K562 (cell line): ENCODE measurements around the gene SBF1. TPM values are rescaled to one million over a fixed set of nuclear protein-coding genes. Genes with fewer than 3 reads are reported as not detected.

Experiments
- ATAC-seq: fragments of 200-7000 bp; cut with Tn5 transposase; 3 replicates; pipeline ENCODE4 v1.9.1; 2020; ENCODE audit warnings: moderate library complexity
- BruUV-seq: library from RNA; stranded (reverse); fragments of 400-500 nt; replicated peaks from 2 replicates; lab custom pipeline; 2021; lab: Mats Ljungman, UMichigan
- CTCF ChIA-PET: fragments of 300-600 bp; formaldehyde crosslinking; extraction: SDS; loops from one replicate; lab custom pipeline; 2021; ENCODE audit warnings: low intra/inter-chr PET ratio; lab: Yijun Ruan, JAX
- POLR2A ChIA-PET: fragments of 300-600, 350-650 bp; sonication (Branson Sonifier 250); formaldehyde crosslinking; extraction: SDS; loops from one replicate; lab custom pipeline; 2021; ENCODE audit warnings: antibody characterized with exemption, inconsistent platforms; lab: Yijun Ruan, JAX
- DNase-seq, 4 experiments: peaks; one replicate each; pipeline versions ENCODE4 v3.0.0 to v3.0.0-alpha.2; 2011 to 2018; ENCODE audit warnings: low spot score in 3 of 4, mixed read lengths in 3 of 4; ENCODE audit errors: extremely low read depth in 1 of 4
- FAIRE-seq: peaks from 2 replicates; lab custom pipeline; 2011; peaks lifted over from hg19 to GRCh38; lab: Jason Lieb, UNC
- H2AFZ ChIP-seq: 2 replicates; pipeline ENCODE4 v1.6.0; 2011; ENCODE audit warnings: low read depth, low read length, control low read depth, inconsistent platforms
- H3K27ac ChIP-seq: fragments of 200-600 bp; 3 replicates; pipeline ENCODE4 v1.8.0; 2011; ENCODE audit warnings: low read depth, mild to moderate bottlenecking, control low read depth, inconsistent platforms, low read length, moderate library complexity, mixed read lengths; ENCODE audit errors: extremely low read depth
- H3K27me3 ChIP-seq, 2 experiments: fragments of 300-600 bp in 1 of 2; 2 replicates in 1 of 2; 3 replicates in 1 of 2; pipeline versions ENCODE4 v1.6.0 to v1.8.0; 2011; ENCODE audit warnings: inconsistent platforms in 2 of 2, low read length in 2 of 2, mild to moderate bottlenecking in 1 of 2, mixed read lengths in 1 of 2, moderate library complexity in 1 of 2; ENCODE audit not compliant: control insufficient read depth in 2 of 2, insufficient read depth in 2 of 2
- H3K36me3 ChIP-seq: fragments of 300-600 bp; 3 replicates; pipeline ENCODE4 v1.8.0; 2011; ENCODE audit warnings: mild to moderate bottlenecking, low read length, inconsistent platforms; ENCODE audit not compliant: control insufficient read depth, insufficient read depth
- H3K4me1 ChIP-seq, 2 experiments: fragments of 200-600 bp in 1 of 2; replicated peaks in 1 of 2; 2 replicates in 1 of 2; 3 replicates in 1 of 2; pipeline versions ENCODE4 v1.5.1 to v1.8.0; 2011; ENCODE audit warnings: inconsistent platforms in 2 of 2, low read length in 2 of 2, mild to moderate bottlenecking in 1 of 2, mixed read lengths in 1 of 2, moderate library complexity in 1 of 2; ENCODE audit not compliant: control insufficient read depth in 2 of 2, insufficient read depth in 2 of 2
- H3K4me2 ChIP-seq: 2 replicates; pipeline ENCODE4 v1.6.1; 2011; ENCODE audit warnings: low read length, control low read depth, inconsistent platforms, mixed read lengths; ENCODE audit not compliant: insufficient read depth
- H3K4me3 ChIP-seq: fragments of 200-600 bp; sonication (generic), shearing (Covaris generic); 2 replicates; pipeline ENCODE4 v1.5.1; 2016; ENCODE audit warnings: control low read depth, inconsistent platforms
- H3K79me2 ChIP-seq: fragments of 200-600 bp; 3 replicates; pipeline ENCODE4 v1.8.0; 2011; ENCODE audit warnings: low read length, inconsistent platforms; ENCODE audit not compliant: control insufficient read depth, insufficient read depth
- H3K9ac ChIP-seq, 2 experiments: 2 replicates each; pipeline versions ENCODE4 v1.6.0 to v1.6.1; 2011; ENCODE audit warnings: low read depth in 2 of 2, low read length in 2 of 2, control low read depth in 1 of 2, inconsistent platforms in 1 of 2, mild to moderate bottlenecking in 1 of 2, mixed read lengths in 1 of 2; ENCODE audit not compliant: insufficient read depth in 1 of 2
- H3K9me1 ChIP-seq: one replicate; pipeline ENCODE4 v1.6.0; 2011; ENCODE audit warnings: inconsistent platforms, mild to moderate bottlenecking, low read length, moderate library complexity; ENCODE audit not compliant: control insufficient read depth, insufficient read depth
- H3K9me3 ChIP-seq: replicated peaks from 2 replicates; pipeline ENCODE4 v1.5.1; 2011; ENCODE audit warnings: low read depth, low read length, inconsistent platforms; ENCODE audit not compliant: control insufficient read depth, insufficient read depth
- H4K20me1 ChIP-seq: replicated peaks from 2 replicates; pipeline ENCODE4 v1.6.1; 2011; ENCODE audit warnings: low read length, inconsistent platforms, mixed read lengths; ENCODE audit not compliant: control insufficient read depth, insufficient read depth
- ESRRA ChIP-seq: fragments of 450-650 bp; IDR thresholded peaks from 2 replicates; pipeline ENCODE4 v1.6.1; 2014; ENCODE audit warnings: low read depth, mild to moderate bottlenecking, moderate library complexity, borderline replicate concordance
- EZH2 ChIP-seq: IDR thresholded peaks from 2 replicates; pipeline ENCODE4 v1.6.1; 2012; ENCODE audit warnings: low read depth, mild to moderate bottlenecking, inconsistent platforms, low read length, borderline replicate concordance
- NRF1 ChIP-seq, 2 experiments: fragments of 450-650 bp; IDR thresholded peaks in 1 of 2; conservative IDR thresholded peaks in 1 of 2; 2 replicates each; pipeline ENCODE4 v1.6.1; 2014; ENCODE audit warnings: mild to moderate bottlenecking in 2 of 2
- RBFOX2 ChIP-seq: fragments of 200-400 bp; formaldehyde crosslinking; IDR thresholded peaks from 2 replicates; pipeline ENCODE4 v1.6.1; 2017; ENCODE audit warnings: low read depth, mild to moderate bottlenecking, low read length, moderate library complexity
- STAT5B ChIP-seq: fragments of 250-450 bp; sonication (Bioruptor Pico); IDR thresholded peaks from 2 replicates; pipeline ENCODE4 v1.8.0; 2021; ENCODE audit warnings: mild to moderate bottlenecking, inconsistent platforms
- ZNF695 ChIP-seq: fragments of 450-650 bp; formaldehyde crosslinking; IDR thresholded peaks from 2 replicates; pipeline ENCODE4 v1.4.0; 2020; ENCODE audit warnings: mild to moderate bottlenecking, moderate library complexity
- WGBS: fragments of 100-300 bp; shearing (Covaris generic); methylation state at CpG from one replicate; pipeline ENCODE4 v1.1.6; 2016; ENCODE audit warnings: low coverage, mixed read lengths; ENCODE audit not compliant: insufficient coverage; ENCODE audit errors: missing lambda C conversion rate; 5-methylcytosine and 5-hydroxymethylcytosine counted together
- in situ Hi-C: fragments of 300-500 bp; cut with MboI; formaldehyde crosslinking; loops from 4 replicates; pipeline ENCODE4 v1.15.0; 2018; ENCODE audit warnings: inconsistent platforms, mixed read lengths
- intact Hi-C: fragments of 100-400 bp; cut with micrococcal nuclease; formaldehyde crosslinking; loops from 2 replicates; pipeline ENCODE4 v1.14.2; 2022
- polyA plus RNA-seq, 8 experiments: library from polyadenylated mRNA; depleted of rRNA in 4 of 8; stranded (reverse) in 5 of 8; unstranded in 3 of 8; fragments of >200 nt; fragmentation: Nextera tagmentation in 2 of 8; fragmentation: Illumina TruSeq in 1 of 8; extraction: Ambion mirVana in 2 of 8; extraction: Trizol in 1 of 8; gene quantifications; 2 replicates each; pipeline versions ENCODE4 v1.2.1 to v1.2.3, GENCODE V29; 2011 to 2014; ENCODE audit warnings: inconsistent platforms in 1 of 8, missing spikeins in 1 of 8
- total RNA-seq, 7 experiments: library from RNA; depleted of rRNA in 6 of 7; stranded (reverse); fragments of >200 nt in 6 of 7; fragmentation: Illumina TruSeq in 2 of 7; extraction: Trizol in 2 of 7; gene quantifications; 2 replicates each; pipeline versions ENCODE4 v1.2.1 to v1.2.3, GENCODE V29; 2011 to 2021; ENCODE audit warnings: low replicate concordance in 1 of 7

SBF1 gene
- total and polyA plus RNA-seq, 9 of the 15 experiments (the other 6 are each of a cell fraction or from before 2014, with no cell fraction given) = 0.44 to 50.4 (median 11.4) TPM

GRCh38 chr22:50464451-50464850 is 10.4 kb downstream of the SBF1 start:
- intact Hi-C loops (no loop called here), in situ Hi-C loops (no loop called here)
- peaks cover 1 to 3% of the 10 kb centered on the region in 2 experiments; a peak in 3 of 5 replicates for H3K4me1 ChIP-seq
- 0 out of 2 replicates have a peak, but pooled peaks cover 3% of the 10 kb centered on the region for H4K20me1 ChIP-seq
- no peaks in the 10 kb centered on the region for H3K9me1 ChIP-seq
- no peak for DNase-seq
- 94% methylated on average over 18 of the region's 24 CpGs for WGBS
- no peaks in the 10 kb centered on the region for H3K27me3 ChIP-seq
- no peak overlapping the region for H3K9ac ChIP-seq
- H3K4me2 ChIP-seq = no peak overlapping the region
- no peak overlapping the region for H3K4me3 ChIP-seq
- no peaks in the 10 kb centered on the region for H3K9me3 ChIP-seq
- ChIA-PET CTCF (no interaction called here), POLR2A (no interaction called here)
- TF ChIP-seq EZH2 = no peak
- TF ChIP-seq RBFOX2 = 0 out of 2 replicates have a peak, but pooled peaks have one; percentile 29
- no peak for TF ChIP-seq ESRRA
- TF ChIP-seq STAT5B (CRISPR knock-in tag) = no peak
- H2AFZ ChIP-seq = no peak overlapping the region
- no peak overlapping the region for H3K27ac ChIP-seq
- no peak for FAIRE-seq
- no TSS peak for BruUV-seq
- H3K79me2 ChIP-seq = peaks cover 10% of the 10 kb centered on the region
- no peak for ATAC-seq
- H3K36me3 ChIP-seq = peaks cover 52% of the 10 kb centered on the region; the same call in 1 of the 3 replicates

GRCh38 chr22:50463188-50463900 is 11.5 kb downstream of the SBF1 start:
- H3K9me1 ChIP-seq = no peaks in the 10 kb centered on the region
- no peak overlapping the region for H3K4me3 ChIP-seq
- FAIRE-seq = no peak
- peaks cover 59% of the 10 kb centered on the region; the same call in 1 of the 3 replicates for H3K36me3 ChIP-seq
- no peak for TF ChIP-seq NRF1 (conservative IDR thresholded peaks at IDR 0.05 in 1 of 2, IDR thresholded peaks at IDR 0.05 in 1 of 2)
- no peak for TF ChIP-seq ZNF695 (CRISPR knock-in tag)
- no peaks in the 10 kb centered on the region; a peak in 1 of 5 replicates for H3K4me1 ChIP-seq
- DNase-seq = no peak
- H3K79me2 ChIP-seq = no peaks in the 10 kb centered on the region
- H4K20me1 ChIP-seq = no peaks in the 10 kb centered on the region
- no peak overlapping the region for H2AFZ ChIP-seq
- no peak overlapping the region for H3K27ac ChIP-seq
- ATAC-seq = no peak
- intact Hi-C loops = no loop called here
- ChIA-PET POLR2A (interaction anchor here (1.0 kb wide), 1 partner anchor 20 kb away, joined by 3 read pairs; no protein-coding TSS in a partner anchor), CTCF (no interaction called here)
- H3K9me3 ChIP-seq = no peaks in the 10 kb centered on the region
- H3K9ac ChIP-seq = no peak overlapping the region
- no peaks in the 10 kb centered on the region for H3K27me3 ChIP-seq
- no TSS peak for BruUV-seq
- WGBS = 96% methylated on average over 14 of the region's 28 CpGs
- in situ Hi-C loops = no loop called here
- no peak overlapping the region for H3K4me2 ChIP-seq
